HG02938 (cell line): ENCODE results near the gene CSPG4.

Source experiments
- ATAC-seq: cut with Tn5 transposase; IDR thresholded peaks from one replicate; pipeline ENCODE4 v1.9.1; 2021; ENCODE audit warnings: mild to moderate bottlenecking, moderate library complexity; ENCODE audit not compliant: unreplicated experiment

The CSPG4 gene

GRCh38 chr15:75673426-75674235, 39.0 kb downstream of the CSPG4 start:
- no peak for ATAC-seq

- no peak for ATAC-seq
Measured at GRCh38 chr15:75672646-75673425, 39.8 kb downstream of the CSPG4 start.

- ATAC-seq: no peak
Measured at GRCh38 chr15:75671730-75672602, 40.7 kb downstream of the CSPG4 start.

DNA sequence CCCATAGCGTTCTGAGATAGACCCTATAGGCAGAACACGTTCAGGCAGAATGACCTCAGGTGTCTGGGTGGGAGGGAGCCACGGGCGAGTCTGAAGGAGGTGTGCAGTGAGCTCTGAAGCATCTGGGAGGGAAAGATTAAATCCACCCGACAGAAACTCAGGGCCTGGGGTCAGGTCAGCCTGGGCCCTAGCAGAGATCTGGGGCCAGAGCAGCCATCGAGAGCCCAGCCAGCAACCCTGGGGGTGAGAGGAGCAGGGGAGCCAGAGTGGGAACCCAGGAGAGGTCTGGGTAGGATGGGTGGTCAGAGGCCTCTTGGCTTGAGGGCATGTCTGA, 42.8 kb downstream of the CSPG4 start:
- no peak for ATAC-seq

GRCh38 chr15:75669191-75669878, 43.3 kb downstream of the CSPG4 start:
- ATAC-seq: no peak

GRCh38 chr15:75666823-75667501, 45.7 kb downstream of the CSPG4 start:
- no peak for ATAC-seq

DNA sequence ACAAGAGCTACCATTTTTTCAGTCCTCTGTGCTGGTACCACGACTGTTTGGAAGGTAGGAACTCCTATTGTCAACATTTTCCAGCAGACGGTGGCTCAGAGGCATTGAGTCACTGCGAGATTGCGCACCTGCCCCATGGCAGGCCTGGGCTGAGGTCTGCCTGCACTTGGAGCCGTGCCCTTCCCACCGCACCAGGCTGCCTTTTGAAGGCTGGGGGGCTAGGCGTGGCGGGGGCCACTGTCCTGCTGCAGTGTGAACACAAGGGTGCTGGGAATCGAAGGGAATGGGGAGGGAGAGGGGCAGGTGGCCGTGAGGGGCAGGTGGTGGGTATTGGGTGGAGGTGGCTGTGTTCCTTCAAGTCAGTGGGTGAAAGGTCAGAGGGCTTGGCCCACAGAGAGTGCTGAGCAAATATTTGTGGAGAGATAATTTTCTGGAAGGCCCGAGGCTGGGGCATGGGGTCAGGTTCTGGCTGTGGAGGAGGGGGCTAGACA, 48.7 kb downstream of the CSPG4 start:
- no peak for ATAC-seq

DNA sequence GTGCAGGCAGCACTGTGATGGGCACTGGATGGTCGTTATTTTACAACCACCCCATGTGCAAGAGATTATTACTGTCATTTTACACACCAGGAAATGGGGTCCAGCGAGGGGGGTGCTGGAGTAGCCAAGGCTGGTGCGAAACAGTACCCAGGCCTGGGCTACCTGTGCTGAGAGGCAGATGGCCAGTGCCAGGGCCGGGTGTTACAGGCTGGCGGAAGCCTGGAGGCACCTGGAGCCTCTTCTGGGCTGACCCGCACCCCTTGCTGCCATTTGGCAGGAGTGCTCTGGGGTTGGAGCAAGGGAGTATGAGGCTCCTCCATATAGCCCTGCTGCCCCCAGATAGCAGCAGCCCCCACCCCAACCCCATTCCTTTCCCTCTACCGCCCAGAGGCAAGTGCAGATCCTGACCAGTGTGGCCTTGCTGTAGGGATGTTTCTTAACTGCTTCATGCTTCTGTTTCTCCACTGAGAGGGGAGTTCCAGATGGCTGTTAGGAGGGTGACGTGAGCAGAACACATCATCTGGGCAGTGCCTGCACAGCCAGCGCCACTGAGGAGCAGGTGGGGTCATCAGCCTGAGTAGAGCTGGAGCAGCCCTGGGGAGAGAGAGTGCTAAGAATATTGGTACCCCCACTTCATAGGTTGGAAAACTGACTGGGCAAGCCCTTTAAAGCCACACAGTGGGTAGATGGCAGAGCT, 49.7 kb downstream of the CSPG4 start:
- no peak for ATAC-seq

GRCh38 chr15:75661756-75662140, 50.9 kb downstream of the CSPG4 start:
- no peak for ATAC-seq

DNA sequence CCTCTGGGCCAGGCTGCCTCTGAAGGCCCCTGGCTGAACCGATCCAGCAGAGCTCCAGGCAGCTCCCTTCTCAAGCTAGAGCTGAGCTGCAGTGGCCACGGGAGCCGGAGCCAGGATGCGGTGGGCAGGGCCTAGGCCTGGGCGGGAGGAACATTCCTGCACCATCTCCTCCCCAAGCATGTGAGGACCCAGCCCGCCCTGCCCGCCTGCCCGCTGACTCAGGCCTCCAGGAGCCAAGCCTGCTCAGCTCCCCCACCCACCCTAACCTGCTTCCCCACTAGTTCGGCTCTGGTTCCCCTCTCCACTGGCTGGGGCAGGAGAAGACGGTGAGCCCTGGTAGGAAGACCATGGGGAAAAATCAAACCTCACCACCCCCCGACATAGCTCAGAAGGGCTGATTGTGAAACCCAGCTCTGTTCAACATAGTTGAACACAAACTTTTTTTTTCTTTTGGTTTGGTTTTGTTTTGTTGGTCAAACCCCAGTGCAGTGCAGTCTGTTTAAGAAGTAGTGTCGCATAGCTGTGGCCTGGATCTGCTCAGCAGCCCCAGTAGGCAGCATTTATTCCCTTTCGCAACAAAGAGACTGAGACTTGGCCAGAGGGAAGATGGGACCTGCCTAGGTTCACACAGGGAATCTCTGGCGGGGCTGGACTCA, 51.4 kb downstream of the CSPG4 start:
- no peak for ATAC-seq

- no peak for ATAC-seq
Measured at GRCh38 chr15:75659928-75660645, 52.6 kb downstream of the CSPG4 start.

DNA sequence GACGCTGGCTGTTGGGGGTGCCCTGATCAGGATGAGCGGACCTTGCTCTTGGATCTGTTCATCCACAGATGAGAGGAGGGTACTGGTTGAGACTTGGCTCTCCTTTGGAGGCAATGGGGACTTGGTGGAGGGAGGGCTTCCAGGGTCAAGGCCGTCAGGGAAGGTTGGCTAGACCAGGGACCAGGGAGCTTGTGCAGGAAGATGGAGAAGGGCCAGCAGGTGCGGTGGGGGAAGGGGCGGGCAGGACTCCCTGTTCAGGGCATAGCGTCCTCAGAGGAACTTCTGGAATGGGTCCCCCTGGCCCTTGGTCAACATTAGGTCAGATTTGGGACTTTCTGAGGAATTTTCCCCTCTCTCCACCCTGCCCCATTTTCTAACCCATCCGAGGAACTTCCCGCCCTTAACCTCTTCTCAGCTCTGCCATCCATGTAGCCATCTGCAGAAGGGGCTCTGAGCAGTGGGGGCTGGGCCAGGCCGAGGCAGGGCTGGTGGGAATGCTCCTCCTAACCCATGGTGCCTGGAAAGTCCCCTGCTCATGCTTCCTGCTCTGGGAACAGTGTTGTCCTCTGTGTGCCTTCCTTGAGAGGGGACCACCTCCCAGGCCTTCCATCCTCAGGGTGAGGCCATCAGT, 53.4 kb downstream of the CSPG4 start:
- no peak for ATAC-seq

DNA sequence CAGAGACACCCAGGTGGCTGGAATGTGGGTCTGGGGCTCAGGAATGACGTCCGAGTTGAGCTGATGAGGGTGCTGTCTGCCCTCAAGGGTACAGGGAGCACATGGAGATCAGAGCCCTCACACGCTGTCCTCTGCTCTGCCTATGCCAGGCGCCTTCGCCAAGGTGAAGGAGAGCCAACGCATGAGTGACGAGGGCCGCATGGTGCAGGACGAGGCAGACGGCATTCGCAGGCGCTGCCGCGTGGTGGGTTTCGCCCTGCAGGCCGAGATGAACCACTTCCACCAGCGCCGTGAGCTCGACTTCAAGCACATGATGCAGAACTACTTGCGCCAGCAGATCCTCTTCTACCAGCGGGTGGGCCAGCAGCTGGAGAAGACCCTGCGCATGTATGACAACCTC, 55.8 kb downstream of the CSPG4 start:
- no peak for ATAC-seq

- no peak for ATAC-seq
Measured at GRCh38 chr15:75656331-75656730, 56.3 kb downstream of the CSPG4 start.

- ATAC-seq: no peak
Measured at GRCh38 chr15:75655931-75656330, 56.7 kb downstream of the CSPG4 start.

DNA sequence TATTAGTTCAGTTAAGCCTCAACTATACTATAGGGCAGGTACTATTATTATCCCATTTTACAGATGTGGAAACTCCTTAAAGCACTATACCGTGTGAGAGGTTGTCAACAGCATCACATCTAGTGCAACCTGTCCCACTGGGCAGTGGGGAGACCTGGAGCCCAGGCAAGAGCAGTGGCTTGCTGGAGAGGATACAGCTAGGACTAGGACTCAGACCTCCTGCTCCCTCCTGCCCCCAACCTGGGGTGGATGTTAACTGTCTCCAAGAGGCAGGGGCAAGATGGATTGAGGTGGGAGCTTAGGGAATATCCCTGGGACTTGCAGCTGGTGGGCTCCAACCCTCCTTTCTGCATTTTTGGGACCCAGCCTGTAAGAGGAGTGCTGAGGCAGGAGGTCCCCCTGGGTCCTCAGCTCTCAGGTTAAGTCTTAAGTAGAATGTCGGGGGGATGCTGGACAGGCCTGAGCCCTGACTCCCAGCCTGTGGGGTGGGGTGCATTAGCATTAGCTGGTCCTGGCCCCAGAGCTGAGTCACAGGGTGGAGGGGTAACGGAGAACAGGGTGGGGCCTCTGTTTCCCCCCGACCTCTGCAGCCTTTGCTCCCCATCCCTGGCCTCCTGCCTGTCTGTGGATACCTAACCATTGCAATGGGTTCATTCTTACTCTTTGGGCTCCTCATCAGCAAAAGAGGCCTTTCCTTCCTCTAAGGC, 58.3 kb downstream of the CSPG4 start:
- no peak for ATAC-seq

DNA sequence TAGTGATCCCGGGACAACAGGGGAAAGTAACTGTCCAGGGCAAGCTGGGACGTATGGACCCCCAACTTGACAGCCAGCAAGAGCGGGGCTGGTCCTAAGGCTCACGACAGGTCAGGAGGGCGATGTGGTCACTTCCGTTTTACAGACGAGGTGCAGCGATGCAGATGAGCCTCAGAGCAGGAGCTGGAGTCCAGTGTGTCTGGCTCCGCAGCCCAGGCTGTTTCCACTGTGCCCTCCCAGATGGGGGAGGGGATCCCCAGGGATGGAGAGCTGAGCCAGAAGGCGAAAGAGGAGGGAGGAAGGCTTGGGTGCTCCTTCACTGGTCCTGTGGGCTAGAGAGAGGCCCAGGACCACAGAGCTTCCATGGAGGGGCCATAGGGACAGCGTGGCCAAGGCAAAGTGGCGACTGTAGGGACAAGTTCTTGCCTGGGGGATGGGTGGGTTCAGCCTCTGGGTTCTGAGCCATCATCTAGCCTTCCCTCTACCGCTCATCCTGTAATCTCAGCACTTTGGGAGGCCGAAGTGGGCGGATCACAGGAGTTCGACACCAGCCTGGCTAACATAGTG, 59.2 kb downstream of the CSPG4 start:
- no peak for ATAC-seq
